Natural killer cell (primary cell): ENCODE measurements around the gene PNKP. TPM values are rescaled to one million over a fixed set of nuclear protein-coding genes. Genes with fewer than 3 reads are reported as not detected.
"Not testable (repeated sequence)": the region's sequence is repeated elsewhere in the genome, so short reads cannot be mapped to it uniquely, and the experiment has no call there.

ENCODE experiments used
- ATAC-seq, 3 donors: fragments of 150-1000 bp in 2 of 3; fragments of 200-7000 bp in 1 of 3; cut with Tn5 transposase; 1 replicate in 1 of 3; 2 replicates in 2 of 3; pipeline ENCODE4 v1.10.0; 2021; ENCODE audit warnings: mild to moderate bottlenecking in 2 of 3, moderate library complexity in 2 of 3
- DNase-seq, 2 donors: peaks; one replicate each; pipeline versions ENCODE4 v3.0.0 to v3.0.0-alpha.2; 2013 to 2021; ENCODE audit warnings: mixed read lengths in 1 of 2
- H3K27ac ChIP-seq: one replicate; pipeline ENCODE4 v1.5.1; 2013; ENCODE audit warnings: mild to moderate bottlenecking, low read length
- H3K27me3 ChIP-seq: one replicate; pipeline ENCODE4 v1.6.1; 2013; ENCODE audit warnings: low read length; ENCODE audit not compliant: control insufficient read depth, insufficient read depth
- H3K36me3 ChIP-seq: one replicate; pipeline ENCODE4 v1.6.1; 2013; ENCODE audit warnings: low read length; ENCODE audit not compliant: control insufficient read depth, insufficient read depth
- H3K4me1 ChIP-seq: one replicate; pipeline ENCODE4 v1.6.1; 2013; ENCODE audit warnings: low read length; ENCODE audit not compliant: control insufficient read depth, insufficient read depth
- H3K4me3 ChIP-seq: one replicate; pipeline ENCODE4 v1.5.1; 2013; ENCODE audit warnings: low read length
- H3K9me3 ChIP-seq: one replicate; pipeline ENCODE4 v1.6.1; 2013; ENCODE audit warnings: low read length; ENCODE audit not compliant: control insufficient read depth, insufficient read depth
- H3K27ac Mint-ChIP-seq, 2 donors: one replicate each; pipeline ENCODE4 v1.8.0; 2022; ENCODE audit warnings: mild to moderate bottlenecking in 2 of 2, mixed read lengths in 2 of 2, moderate library complexity in 1 of 2
- H3K27me3 Mint-ChIP-seq, 2 donors: one replicate each; pipeline ENCODE4 v1.8.0; 2022; ENCODE audit warnings: low read depth in 2 of 2, mixed read lengths in 2 of 2
- H3K36me3 Mint-ChIP-seq: one replicate; pipeline ENCODE4 v1.8.0; 2022; ENCODE audit warnings: mixed read lengths
- H3K4me1 Mint-ChIP-seq, 2 donors: one replicate each; pipeline ENCODE4 v1.8.0; 2022; ENCODE audit warnings: mixed read lengths in 2 of 2
- H3K4me3 Mint-ChIP-seq: one replicate; pipeline ENCODE4 v1.8.0; 2022; ENCODE audit warnings: mild to moderate bottlenecking, moderate library complexity, mixed read lengths
- H3K9me3 Mint-ChIP-seq, 2 donors: one replicate each; pipeline ENCODE4 v1.8.0; 2022; ENCODE audit warnings: mixed read lengths in 2 of 2
- WGBS: methylation state at CpG from one replicate; pipeline ENCODE4 v1.1.7; 2013; ENCODE audit warnings: missing lambda C conversion rate; ENCODE audit not compliant: insufficient coverage; 5-methylcytosine and 5-hydroxymethylcytosine counted together
- intact Hi-C: fragments of 100-400 bp; cut with micrococcal nuclease; formaldehyde crosslinking; loops from one replicate; pipeline ENCODE4 v1.14.2; 2022
- total RNA-seq, 4 donors: library from RNA; stranded (reverse); fragments of 120-200 nt in 1 of 4; gene quantifications; one replicate each; pipeline versions ENCODE4 v1.2.3 to v1.2.4, GENCODE V29; 2013 to 2022
- TF ChIP-seq, protein P1 (sequence below): fragments of 200-600 bp; IDR thresholded peaks from one replicate; pipeline ENCODE4 v1.8.0; 2022; ENCODE audit warnings: antibody characterized with exemption

The PNKP gene
- total RNA-seq, 3 donors from 2014 or later (not counting 1 experiment from before 2014, with no cell fraction given): 228 to 253 (median 243) TPM

DNA sequence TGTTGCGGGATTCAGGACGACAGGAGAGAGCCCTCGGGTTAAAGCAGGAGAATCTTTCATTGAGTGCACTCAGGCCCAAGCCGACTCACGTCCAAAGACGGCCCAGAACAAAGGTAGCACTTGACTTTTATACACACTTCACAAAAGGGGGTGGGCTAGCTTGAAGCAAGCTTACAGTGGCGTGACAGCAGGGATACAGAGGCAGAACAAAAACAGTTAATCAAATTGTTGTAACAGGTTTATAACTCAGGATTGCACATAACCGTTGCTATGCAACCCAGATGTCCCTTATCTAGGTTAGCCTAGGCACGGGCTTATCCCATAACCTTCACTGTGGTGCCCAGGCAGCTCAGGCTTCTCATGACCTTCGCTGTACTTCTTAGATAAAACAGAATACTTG is 47.3 kb downstream of the PNKP start:
- H3K36me3 ChIP-seq: peaks cover 10% of the 10 kb centered on the region
- Mint-ChIP-seq H3K27ac (no peak overlapping the region), H3K4me3 (no peak overlapping the region), H3K36me3 (no peaks in the 10 kb centered on the region), H3K9me3 (no peaks in the 10 kb centered on the region), H3K4me1 (peaks cover 10 to 29% of the 10 kb centered on the region in 2 donors), H3K27me3 (no peaks in the 10 kb centered on the region)
- H3K4me3 ChIP-seq: no peak overlapping the region
- intact Hi-C loops: no loop called here
- no peaks in the 10 kb centered on the region for H3K27me3 ChIP-seq
- TF ChIP-seq, protein P1, sequence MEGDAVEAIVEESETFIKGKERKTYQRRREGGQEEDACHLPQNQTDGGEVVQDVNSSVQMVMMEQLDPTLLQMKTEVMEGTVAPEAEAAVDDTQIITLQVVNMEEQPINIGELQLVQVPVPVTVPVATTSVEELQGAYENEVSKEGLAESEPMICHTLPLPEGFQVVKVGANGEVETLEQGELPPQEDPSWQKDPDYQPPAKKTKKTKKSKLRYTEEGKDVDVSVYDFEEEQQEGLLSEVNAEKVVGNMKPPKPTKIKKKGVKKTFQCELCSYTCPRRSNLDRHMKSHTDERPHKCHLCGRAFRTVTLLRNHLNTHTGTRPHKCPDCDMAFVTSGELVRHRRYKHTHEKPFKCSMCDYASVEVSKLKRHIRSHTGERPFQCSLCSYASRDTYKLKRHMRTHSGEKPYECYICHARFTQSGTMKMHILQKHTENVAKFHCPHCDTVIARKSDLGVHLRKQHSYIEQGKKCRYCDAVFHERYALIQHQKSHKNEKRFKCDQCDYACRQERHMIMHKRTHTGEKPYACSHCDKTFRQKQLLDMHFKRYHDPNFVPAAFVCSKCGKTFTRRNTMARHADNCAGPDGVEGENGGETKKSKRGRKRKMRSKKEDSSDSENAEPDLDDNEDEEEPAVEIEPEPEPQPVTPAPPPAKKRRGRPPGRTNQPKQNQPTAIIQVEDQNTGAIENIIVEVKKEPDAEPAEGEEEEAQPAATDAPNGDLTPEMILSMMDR: no peak
- H3K27ac ChIP-seq: no peak overlapping the region
- 97% methylated on average over 10 of the region's 10 CpGs for WGBS
- ATAC-seq: no peak
- no peaks in the 10 kb centered on the region for H3K9me3 ChIP-seq
- no peak for DNase-seq
- peaks cover 24% of the 10 kb centered on the region for H3K4me1 ChIP-seq

- intact Hi-C loops: loop anchor here (2.0 kb wide), 1 partner anchor 31 kb away; the partner anchor contains the start of gene PTOV1
- DNase-seq, H3K4me3 ChIP-seq, ATAC-seq, H3K27me3 Mint-ChIP-seq, H3K36me3 Mint-ChIP-seq, H3K27ac ChIP-seq, H3K27me3 ChIP-seq, H3K9me3 Mint-ChIP-seq, H3K9me3 ChIP-seq: not testable (repeated sequence)
- Mint-ChIP-seq H3K4me3 (peak overlapping the region; percentile 98), H3K27ac (peak overlapping the region; percentile 98), H3K4me1 (peaks cover 12 to 29% of the 10 kb centered on the region in 2 donors)
- 88% methylated on average over 7 of the region's 7 CpGs for WGBS
- Histone ChIP-seq H3K4me1 (peaks cover 24% of the 10 kb centered on the region), H3K36me3 (peaks cover 10% of the 10 kb centered on the region)
Measured at GRCh38 chr19:49819452-49820115, 47.8 kb downstream of the PNKP start.

DNA sequence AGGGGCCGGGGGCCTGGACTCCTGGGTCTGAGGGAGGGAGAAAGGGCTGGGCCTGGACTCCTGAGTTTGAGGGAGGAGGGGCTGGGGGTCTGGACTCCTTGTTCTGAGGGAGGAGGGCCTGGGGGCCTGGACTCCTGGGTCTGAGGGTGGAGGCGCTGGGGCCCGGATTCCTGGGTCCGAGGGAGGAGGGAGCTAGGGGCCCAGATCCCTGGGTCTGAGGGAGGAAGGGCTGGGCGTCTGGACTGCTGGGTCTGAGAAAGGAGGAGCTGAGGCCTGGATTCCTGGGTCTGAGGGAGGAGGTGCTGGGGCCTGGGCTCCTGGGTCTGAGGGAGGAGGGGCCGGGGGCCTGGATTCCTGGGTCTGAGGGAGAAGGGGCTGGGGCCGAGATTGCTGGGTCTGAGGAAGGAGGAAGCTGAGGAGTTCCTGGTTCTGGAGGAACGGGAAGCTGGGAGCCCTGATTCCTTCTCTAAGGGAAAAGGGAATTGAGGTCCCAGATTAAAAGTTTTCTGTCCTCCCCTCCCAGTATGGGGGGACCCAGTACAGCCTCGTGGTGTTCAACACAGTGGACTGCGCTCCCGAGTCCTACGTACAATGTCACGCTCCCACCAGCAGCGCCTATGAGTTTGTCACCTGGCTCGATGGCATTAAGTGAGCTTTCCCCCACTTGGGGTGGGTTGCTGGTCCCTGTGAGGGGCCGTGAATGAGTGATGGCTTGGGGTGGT is 48.6 kb downstream of the PNKP start:
- Histone ChIP-seq H3K4me1 (peaks cover 24% of the 10 kb centered on the region), H3K27ac (peak overlapping the region; percentile 99), H3K36me3 (peaks cover 7% of the 10 kb centered on the region), H3K27me3 (no peaks in the 10 kb centered on the region), H3K4me3 (peak overlapping the region; percentile 98), H3K9me3 (no peaks in the 10 kb centered on the region)
- Mint-ChIP-seq H3K4me3 (peak overlapping the region; percentile 98), H3K36me3 (no peaks in the 10 kb centered on the region), H3K27me3 (no peaks in the 10 kb centered on the region), H3K4me1 (peaks cover 19 to 35% of the 10 kb centered on the region in 2 donors), H3K27ac (peak overlapping the region; percentile 98), H3K9me3 (no peaks in the 10 kb centered on the region)
- WGBS: 42% methylated on average over 16 of the region's 16 CpGs
- intact Hi-C loops: loop anchor here (2.0 kb wide), 1 partner anchor 32 kb away; the partner anchor contains the start of gene PTOV1
- TF ChIP-seq, protein P1: no peak
- ATAC-seq (no peak), DNase-seq (peak in 1 of 2 donors; percentile 19)

DNA sequence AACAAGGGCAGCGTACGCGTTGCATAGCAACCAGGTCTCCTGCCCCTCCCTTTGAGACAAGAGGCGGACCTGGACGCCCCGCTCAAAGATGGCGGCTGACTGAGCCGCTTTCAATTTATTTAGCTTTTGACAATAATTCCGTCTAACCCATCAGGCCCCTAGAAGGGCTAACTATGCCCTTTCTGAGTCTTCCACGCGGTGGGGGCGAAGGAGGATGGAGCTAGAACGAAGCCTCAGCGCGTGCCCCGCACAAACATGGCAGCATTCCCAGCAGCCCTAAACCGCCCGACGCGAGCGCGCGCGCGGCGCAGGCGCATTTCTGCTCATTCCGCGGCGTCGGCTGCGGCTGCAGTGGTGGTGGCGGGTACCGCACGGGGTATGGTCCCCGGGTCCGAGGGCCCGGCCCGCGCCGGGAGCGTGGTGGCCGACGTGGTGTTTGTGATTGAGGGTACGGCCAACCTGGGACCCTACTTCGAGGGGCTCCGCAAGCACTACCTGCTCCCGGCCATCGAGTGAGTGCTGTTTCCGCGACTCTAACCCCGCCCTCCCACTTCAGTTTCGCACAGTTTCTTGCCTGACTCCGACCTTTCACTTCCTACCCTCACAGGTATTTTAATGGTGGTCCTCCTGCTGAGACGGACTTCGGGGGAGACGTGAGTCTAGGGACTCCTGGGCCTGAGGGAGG is 49.3 kb downstream of the PNKP start, which contains the start of gene MED25:
MED25 (plus strand) TSS at position 326 of the 685 bp plus-strand sequence; CDS start at position 379, 53 bp downstream.
- Histone ChIP-seq H3K27ac (peak within 1 kb of the TSS; percentile 99), H3K27me3 (no peaks in the 10 kb centered on the region), H3K4me3 (peak within 1 kb of the TSS; percentile 98), H3K4me1 (peaks cover 24% of the 10 kb centered on the region), H3K36me3 (peaks cover 2% of the 10 kb centered on the region), H3K9me3 (no peaks in the 10 kb centered on the region)
- Mint-ChIP-seq H3K4me3 (peak within 1 kb of the TSS; percentile 98), H3K4me1 (peaks cover 21 to 38% of the 10 kb centered on the region in 2 donors), H3K36me3 (no peaks in the 10 kb centered on the region), H3K9me3 (no peaks in the 10 kb centered on the region), H3K27ac (peak within 1 kb of the TSS; percentile 98), H3K27me3 (no peaks in the 10 kb centered on the region)
- WGBS: under 1% methylated on average over 57 of the region's 57 CpGs
- intact Hi-C loops: loop anchor here (1.0 to 2.0 kb wide), 2 partner anchors 33 to 49 kb away; partner anchors contain the start of genes PNKP and PTOV1
- ATAC-seq: peak; percentile 52 to 74 (median 62)
- TF ChIP-seq, protein P1: peak; percentile 14
- DNase-seq: peak; percentile 91 to 95
